Activated CD4-positive, alpha-beta T cell treated with anti-CD3 and anti-CD28 coated beads, Interleukin-2, Interleukin-6, amounts not matched to agents 100 ng/mL and 50 ng/mL, durations not matched to agents 16 hours and 8 hours (primary cell): ENCODE measurements around the gene QSOX2.

Experiments
- DNase-seq: peaks from one replicate; pipeline ENCODE4 v3.0.0-alpha.2; 2020

QSOX2 gene, protein sequence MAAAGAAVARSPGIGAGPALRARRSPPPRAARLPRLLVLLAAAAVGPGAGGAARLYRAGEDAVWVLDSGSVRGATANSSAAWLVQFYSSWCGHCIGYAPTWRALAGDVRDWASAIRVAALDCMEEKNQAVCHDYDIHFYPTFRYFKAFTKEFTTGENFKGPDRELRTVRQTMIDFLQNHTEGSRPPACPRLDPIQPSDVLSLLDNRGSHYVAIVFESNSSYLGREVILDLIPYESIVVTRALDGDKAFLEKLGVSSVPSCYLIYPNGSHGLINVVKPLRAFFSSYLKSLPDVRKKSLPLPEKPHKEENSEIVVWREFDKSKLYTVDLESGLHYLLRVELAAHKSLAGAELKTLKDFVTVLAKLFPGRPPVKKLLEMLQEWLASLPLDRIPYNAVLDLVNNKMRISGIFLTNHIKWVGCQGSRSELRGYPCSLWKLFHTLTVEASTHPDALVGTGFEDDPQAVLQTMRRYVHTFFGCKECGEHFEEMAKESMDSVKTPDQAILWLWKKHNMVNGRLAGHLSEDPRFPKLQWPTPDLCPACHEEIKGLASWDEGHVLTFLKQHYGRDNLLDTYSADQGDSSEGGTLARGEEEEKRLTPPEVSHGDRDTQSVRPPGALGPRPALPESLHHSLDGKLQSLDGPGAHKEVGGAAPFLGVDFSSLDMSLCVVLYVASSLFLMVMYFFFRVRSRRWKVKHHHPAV

GRCh38 chr9:136245219-136246150 lies at the start of gene QSOX2:
Gene QSOX2, minus strand, starts transcription at chr9:136245812. Its CDS starts 9 bp downstream, at chr9:136245803.
- peak; percentile 89 for DNase-seq

GRCh38 chr9:136295055-136295454 lies 49.4 kb upstream of the QSOX2 start:
- DNase-seq = no peak

DNA sequence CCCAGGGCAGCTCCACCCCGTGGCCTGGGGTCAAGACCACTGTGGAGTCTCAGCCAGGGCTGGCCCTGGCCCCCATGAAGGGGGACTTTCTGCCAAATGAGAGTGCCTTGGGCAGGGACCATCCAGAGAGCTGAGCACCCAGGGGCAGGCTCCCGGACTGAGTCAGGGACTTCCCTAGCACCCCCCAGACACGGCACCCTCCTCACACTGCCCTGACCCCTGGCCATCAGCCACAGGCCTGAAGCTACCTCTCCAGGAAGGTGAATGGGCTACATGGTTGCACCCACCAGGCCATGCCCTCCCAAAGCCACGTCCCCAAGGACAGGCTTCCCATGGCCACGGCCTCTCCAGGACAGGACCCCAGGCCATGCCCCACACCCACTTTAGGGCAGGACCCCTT lies 48.8 kb upstream of the QSOX2 start:
- no peak for DNase-seq

DNA sequence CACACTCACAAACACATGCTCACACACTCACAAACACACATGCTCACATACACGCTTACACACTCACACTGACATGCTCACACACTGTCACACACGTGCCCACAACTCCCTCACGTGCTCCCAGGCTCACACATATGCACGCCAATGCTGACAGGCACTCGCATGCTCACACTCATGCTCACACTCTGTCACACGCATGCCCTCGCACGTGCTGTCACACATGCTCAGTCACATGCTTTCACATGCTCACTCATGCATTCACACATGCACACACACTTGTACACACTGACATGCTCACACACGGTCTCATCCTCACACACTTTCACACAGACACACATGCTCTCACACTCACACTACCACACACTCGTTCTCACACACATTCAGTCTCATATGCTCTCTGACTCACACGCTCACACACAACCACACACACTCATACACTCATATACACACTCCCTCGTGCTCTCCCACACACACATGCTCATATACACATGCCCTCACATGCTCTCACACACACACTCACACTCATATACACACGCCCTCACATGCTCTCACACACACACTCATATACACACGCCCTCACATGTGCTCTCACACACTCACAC lies 48.0 kb upstream of the QSOX2 start:
- DNase-seq = no peak

GRCh38 chr9:136292591-136293448 lies 47.2 kb upstream of the QSOX2 start:
- no peak for DNase-seq

GRCh38 chr9:136292026-136292538 lies 46.5 kb upstream of the QSOX2 start:
- no peak for DNase-seq

DNA sequence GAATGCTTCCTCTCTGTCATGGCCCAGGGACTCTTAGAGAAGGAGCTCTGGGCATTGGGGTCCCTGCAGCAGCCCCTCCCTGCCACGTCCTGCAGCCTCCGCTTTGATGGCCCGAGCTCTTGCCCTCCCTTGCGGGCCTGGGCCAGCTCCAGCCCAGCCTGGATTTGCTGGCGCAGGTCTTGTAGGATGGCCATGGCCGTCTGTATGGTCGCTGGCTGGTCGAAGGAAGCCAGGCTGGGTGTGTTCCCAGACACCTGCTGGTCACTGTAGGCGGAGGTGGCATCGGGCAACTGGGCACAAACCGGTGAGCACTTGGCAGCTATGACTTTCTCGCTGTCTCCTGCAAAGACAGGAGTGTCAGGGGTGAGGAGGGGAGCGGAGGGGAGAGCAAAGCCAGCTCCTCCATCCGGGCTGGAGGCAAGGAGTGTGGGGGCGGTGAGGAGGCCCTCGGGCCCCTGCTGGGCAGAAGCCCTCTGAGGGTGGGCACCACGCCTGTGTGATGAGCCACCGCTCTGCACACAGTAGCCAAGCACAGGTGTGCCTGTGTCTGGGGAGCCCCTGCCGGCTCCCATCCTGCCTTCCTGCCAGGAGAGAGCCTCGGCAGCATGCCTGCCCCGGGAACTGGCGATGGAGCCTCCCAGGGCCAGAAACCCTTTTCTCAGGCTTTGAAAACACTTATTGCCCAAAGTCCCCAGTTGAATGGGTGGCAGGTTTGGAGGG lies 45.9 kb upstream of the QSOX2 start:
- no peak for DNase-seq

DNA sequence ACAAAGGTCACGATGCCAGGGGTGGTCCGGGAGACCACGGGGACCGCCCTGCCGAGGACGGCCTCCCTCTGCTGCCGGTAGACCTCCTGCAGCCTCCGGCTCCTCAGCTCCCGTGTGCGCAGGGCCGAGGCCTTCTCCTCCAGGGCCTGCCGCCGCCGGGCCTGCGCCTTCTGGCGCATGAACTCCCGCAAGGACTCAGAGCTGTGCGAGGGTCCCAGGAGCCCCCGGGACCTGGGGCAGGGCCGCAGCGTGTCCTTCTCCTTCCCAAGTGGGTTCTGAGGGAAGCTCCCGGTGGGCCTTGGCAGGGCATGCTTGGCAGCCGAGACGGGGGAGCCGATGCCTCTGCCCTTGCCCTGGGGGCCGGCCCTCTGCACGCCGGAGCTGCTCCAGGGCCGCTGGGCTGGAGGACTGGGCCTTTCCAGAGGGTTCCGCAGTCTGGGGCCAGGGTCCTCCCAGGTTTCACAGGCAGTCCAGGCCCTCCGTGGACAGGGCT lies 44.9 kb upstream of the QSOX2 start:
- DNase-seq = no peak

- DNase-seq = no peak
These were observed 44.3 kb upstream of the QSOX2 start for GRCh38 chr9:136289651-136290507.

DNA sequence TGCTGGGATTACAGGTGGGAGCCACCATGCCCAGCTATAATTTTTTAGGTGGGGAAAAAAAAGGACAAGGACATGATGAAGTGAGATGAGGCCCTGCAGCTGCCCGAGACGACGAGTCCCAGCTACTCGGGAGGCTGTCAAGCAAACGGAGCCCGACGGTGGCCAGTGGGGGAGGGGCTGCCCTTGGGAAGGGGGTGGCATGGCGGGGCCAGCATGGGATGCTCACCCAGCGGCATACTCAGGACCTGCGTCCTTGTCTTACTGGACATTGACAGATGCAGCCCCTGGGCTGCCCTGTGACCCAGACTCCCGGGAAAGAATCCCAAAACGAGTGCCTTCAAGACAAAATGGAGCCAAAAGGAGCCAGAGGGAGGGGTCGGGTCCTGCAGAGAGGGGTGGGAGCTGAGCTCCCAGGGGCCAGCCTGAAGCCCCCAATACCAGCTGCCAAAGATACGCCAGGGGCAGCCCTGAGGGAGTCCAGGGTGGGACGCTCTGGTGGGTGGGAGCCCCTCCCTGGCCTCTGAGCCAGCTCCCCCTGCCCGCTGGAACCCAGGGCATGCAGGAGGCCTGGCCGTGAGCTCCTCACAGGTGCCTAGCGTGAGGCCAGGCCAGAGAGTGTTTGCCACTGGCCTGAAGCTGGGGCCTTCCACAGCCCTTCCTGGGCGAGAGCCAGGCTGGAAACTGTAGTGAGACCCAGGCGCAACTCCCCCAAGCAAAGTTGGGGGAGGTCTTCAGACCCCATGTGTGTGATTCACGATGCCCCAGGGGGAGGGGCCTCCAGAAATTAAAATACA lies 42.5 kb upstream of the QSOX2 start:
- DNase-seq = no peak

DNA sequence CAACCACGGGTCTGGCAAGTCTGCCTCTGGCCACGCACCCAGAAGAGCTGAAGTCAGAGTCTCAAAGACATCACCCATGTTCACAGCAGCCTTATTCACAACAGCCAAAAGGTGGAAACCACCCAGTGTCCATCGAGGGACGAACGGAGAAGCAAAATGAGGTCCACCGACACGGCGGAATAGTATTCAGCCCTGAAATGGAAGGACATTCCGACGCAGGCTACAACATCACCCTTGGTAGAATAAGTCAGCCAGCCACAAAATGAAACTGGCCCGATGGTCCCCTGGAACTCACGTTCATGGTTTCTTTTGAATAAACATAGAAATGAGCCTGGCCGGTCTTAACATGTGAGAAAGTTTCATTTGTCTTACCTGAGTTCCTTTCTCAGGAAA lies 41.4 kb upstream of the QSOX2 start:
- DNase-seq = no peak

DNA sequence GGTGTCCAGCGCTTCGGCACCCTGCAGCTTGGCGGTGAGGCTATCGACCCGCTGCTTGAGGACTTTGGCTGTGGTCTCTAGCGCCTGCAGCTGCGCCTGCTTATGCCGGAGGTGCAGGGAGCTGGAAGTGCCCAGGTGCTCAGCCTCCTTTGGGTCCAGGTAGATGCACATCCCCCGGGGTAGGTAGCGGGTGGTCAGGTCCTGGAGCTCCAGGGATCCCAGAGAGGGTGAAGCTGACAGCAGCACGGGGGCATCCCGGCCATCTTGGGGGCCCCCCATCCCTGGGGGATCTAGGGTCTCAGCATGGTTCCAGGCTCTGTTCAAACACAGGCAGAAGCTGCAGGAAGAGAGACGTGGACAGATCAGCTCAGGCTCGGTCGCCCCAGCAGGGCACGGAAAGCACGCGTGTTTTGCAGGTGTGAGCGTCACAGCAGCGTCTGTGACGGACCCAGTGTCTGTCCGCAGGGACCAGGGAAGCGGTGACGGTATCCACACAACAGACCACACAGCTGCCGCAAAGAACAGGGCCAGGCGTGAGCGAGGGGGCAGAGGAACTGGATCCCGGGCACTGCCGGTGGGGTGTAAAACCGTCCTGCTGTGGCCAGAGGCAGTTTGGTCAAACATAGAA lies 40.9 kb upstream of the QSOX2 start:
- DNase-seq = no peak

DNA sequence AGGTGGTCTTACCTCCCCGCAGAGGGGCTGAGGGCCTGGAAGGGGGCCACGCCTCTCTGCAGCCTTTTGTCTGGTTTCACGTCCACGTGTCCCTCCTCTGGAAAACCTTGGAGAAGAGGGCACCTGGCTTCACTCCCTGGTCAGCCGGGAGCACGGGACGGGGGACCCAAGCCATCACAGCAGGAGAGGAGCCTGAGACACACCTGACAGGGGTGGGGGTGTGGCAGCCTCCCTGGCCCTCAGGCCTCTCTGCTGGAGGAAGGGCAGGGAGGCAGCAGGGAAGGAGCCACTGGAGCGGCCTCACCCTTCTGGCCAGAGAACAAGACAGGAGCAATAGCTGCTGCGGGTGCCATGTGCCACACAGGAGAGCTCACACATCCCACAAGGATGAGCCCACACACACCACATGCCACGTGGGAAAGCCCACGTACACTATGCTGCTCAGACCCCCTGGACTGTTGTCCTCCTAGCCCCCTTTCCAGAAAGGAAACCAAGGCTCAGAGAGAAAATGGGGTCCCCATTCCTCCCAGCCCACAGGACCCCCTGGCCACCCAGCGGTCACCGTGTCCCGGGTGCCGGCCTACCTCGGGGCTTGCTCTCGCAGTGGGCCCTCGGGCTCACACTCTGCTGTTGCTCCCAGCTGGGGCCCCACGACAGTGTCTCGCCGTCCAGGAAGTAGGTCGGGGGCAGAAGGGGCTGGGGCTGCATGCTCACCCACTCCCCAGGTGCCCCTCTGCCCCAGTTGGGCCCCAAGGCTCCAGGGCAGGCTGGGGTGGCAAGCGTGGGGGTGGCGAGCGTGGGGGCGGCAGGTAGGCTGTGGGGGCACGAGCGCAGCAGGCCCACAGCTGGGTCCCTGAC lies 40.1 kb upstream of the QSOX2 start:
- no peak for DNase-seq

DNA sequence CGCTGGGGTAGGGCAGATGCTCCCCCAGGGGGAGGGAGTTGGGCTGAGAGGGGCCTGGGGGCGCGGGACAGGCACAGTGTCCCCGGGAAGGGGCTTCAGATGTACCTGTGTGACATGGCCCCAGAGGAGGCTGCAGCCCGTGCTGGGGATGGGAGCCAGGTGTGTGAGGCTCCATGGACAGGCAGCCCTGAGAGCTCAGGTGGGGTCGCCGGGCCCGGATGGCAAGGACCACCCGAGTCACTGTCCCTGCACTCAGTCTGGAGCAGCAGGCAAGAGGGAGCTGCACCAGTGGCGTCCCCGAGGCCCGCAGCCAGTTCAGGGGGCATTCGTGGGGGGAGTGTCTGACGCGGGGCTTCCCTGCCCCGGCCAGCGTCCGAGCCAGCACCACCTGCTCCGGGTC lies 39.3 kb upstream of the QSOX2 start:
- no peak for DNase-seq

GRCh38 chr9:136284311-136284710 lies 38.7 kb upstream of the QSOX2 start:
- DNase-seq = no peak

DNA sequence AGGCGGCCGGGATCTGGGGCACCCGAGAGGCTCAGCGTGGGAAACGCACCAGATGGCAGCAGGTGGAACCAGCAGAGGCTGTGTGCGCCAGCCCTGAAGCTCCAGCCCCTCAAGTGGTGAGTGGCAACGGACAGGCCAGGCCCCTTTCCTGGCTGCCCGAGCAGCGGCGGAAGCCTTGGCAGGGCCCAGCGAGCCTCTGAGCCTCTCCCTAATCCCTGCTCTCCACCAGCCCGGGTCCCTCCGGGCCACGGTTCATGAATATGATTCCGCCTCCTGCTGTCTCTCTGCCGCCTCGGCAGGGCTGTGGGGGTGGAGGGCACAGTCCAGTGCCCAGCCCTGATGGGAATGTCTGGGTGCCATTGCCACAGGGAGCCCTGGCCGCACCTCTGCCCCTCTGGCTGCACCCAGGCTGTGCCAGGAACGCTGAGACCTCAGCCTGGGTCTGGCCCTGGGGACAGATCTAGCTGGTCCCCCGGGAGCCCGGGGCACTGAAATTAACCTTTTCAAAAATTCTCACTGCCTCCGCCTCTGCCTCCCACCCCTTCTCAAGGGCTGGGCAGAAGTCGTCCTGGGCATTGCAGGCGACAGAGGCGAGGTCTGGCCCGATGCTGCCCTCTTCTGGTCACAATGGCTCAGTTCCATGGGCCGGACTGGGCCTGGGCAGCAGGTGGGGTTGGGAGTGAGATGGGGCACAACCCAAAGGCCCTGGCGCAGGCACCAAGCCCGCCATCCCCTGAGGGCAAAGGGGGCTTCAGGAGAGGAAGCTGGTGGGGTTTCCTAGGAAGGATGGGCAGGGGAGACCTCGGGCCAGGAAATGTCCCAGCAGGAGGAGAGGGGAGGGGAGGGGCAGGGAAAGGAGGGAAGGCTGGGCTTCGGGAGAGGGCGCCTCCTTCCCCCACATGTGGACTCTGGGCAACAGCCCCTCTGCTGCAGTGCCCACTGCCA lies 38.0 kb upstream of the QSOX2 start:
- peak; percentile 80 for DNase-seq
